Smooth muscle cell (in vitro differentiated cells): ENCODE results near the gene ZNF292. TPM values are rescaled to one million over a fixed set of nuclear protein-coding genes. Genes with fewer than 3 reads are reported as not detected.
A peak's percentile ranks its signal among the peaks of the same experiment; 100 is the strongest.

Experiments
- DNase-seq: peaks from one replicate; lab custom pipeline; 2025; ENCODE audit not compliant: unreplicated experiment; lab: John Stamatoyannopoulos, UW
- H2AFZ ChIP-seq: fragments of 200-600 bp; sonication (generic); 2 replicates; pipeline ENCODE4 v1.6.0; 2016; ENCODE audit warnings: antibody characterized with exemption, low read depth, mild to moderate bottlenecking
- H3F3A ChIP-seq: fragments of 200-600 bp; sonication (generic); 2 replicates; pipeline ENCODE4 v1.6.0; 2017; ENCODE audit warnings: antibody characterized with exemption, low read depth
- H3K27ac ChIP-seq: fragments of 200-600 bp; sonication (generic); 2 replicates; pipeline ENCODE4 v1.5.1; 2016; ENCODE audit warnings: low read depth, mild to moderate bottlenecking
- H3K27me3 ChIP-seq: fragments of 200-600 bp; sonication (generic); 2 replicates; pipeline ENCODE4 v1.6.1; 2016; ENCODE audit warnings: low read depth, mild to moderate bottlenecking
- H3K36me3 ChIP-seq: fragments of 200-600 bp; sonication (generic); 2 replicates; pipeline ENCODE4 v1.5.1; 2016; ENCODE audit warnings: low read depth
- H3K4me1 ChIP-seq: fragments of 200-600 bp; sonication (generic); 2 replicates; pipeline ENCODE4 v1.5.1; 2016; ENCODE audit warnings: low read depth
- H3K4me2 ChIP-seq: fragments of 200-600 bp; sonication (generic); 2 replicates; pipeline ENCODE4 v1.6.0; 2016; ENCODE audit warnings: mild to moderate bottlenecking
- H3K4me3 ChIP-seq: fragments of 200-600 bp; sonication (generic); 2 replicates; pipeline ENCODE4 v1.5.1; 2016; ENCODE audit warnings: mild to moderate bottlenecking
- H3K79me2 ChIP-seq: fragments of 200-600 bp; sonication (generic); 2 replicates; pipeline ENCODE4 v1.6.0; 2016; ENCODE audit warnings: low read depth, mild to moderate bottlenecking
- H3K9ac ChIP-seq: fragments of 200-600 bp; sonication (generic); 2 replicates; pipeline ENCODE4 v1.6.0; 2016; ENCODE audit warnings: low read depth
- H3K9me3 ChIP-seq: fragments of 200-600 bp; sonication (generic); replicated peaks from 2 replicates; pipeline ENCODE4 v1.5.1; 2016; ENCODE audit warnings: low read depth
- H4K20me1 ChIP-seq: fragments of 200-600 bp; sonication (generic); 2 replicates; pipeline ENCODE4 v1.6.0; 2016; ENCODE audit warnings: low read depth
- CTCF ChIP-seq: fragments of 200-600 bp; sonication (generic); IDR thresholded peaks from 2 replicates; pipeline ENCODE4 v1.5.1; 2017; ENCODE audit warnings: borderline replicate concordance, mild to moderate bottlenecking, antibody characterized with exemption; ENCODE audit not compliant: insufficient read depth, poor library complexity, severe bottlenecking
- WGBS: methylation state at CpG from one replicate; pipeline ENCODE4 v1.1.7; 2016; ENCODE audit warnings: low lambda C conversion rate; 5-methylcytosine and 5-hydroxymethylcytosine counted together
- polyA plus RNA-seq: library from polyadenylated mRNA; unstranded; fragments of >200 nt; fragmentation: Nextera tagmentation; extraction: Ambion mirVana; gene quantifications from 2 replicates; pipeline ENCODE4 v1.2.1, GENCODE V29; 2016
- total RNA-seq: library from RNA; depleted of rRNA; stranded (reverse); fragments of >200 nt; gene quantifications from 2 replicates; pipeline ENCODE4 v1.2.3, GENCODE V29; 2014

Gene ZNF292
- total and polyA plus RNA-seq, 2 experiments from 2014 or later, result 29.4 to 50.3 TPM

- TF ChIP-seq CTCF, result no peak
Observed at GRCh38 chr6:87276624-87277023, 121.3 kb downstream of the ZNF292 start.

GRCh38 chr6:87277123-87277522 is 121.8 kb downstream of the ZNF292 start:
- no peak for DNase-seq
- no peaks in the 10 kb centered on the region for H3K27me3 ChIP-seq

More at GRCh38 chr6:87276624-87277023, 121.3 kb downstream of the ZNF292 start:
- Histone ChIP-seq H3K9ac (no peak overlapping the region), H4K20me1 (no peaks in the 10 kb centered on the region), H3K4me2 (no peak overlapping the region), H3K4me3 (no peak overlapping the region), H2AFZ (no peak overlapping the region), H3K9me3 (no peaks in the 10 kb centered on the region), H3F3A (no peaks in the 10 kb centered on the region), H3K27ac (no peak overlapping the region), H3K36me3 (no peaks in the 10 kb centered on the region), H3K79me2 (no peaks in the 10 kb centered on the region), H3K27me3 (no peaks in the 10 kb centered on the region), H3K4me1 (no peaks in the 10 kb centered on the region)
- 83% methylated on average over 1 of the region's 1 CpG for WGBS
- no peak for DNase-seq

DNA sequence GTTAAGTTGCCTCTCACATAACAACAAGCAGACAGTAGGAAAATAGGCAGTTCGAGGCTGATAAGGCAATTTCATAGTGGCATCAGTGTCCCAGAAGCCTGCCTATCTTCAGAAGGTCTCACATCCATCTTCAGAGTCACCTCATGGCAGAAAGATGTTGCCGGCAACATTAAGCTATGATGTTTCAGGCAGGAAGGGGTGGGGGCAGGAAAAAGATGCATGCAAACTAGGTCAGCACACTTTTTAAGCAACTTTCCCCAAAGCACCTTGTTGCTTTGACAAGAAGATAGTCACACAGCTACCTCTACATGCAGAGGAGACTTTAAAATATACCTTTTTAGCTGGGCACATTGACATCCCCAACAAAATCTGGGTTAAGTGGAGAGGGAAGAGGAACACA is 123.8 kb downstream of the ZNF292 start:
- no peak for DNase-seq
- H3K9me3 ChIP-seq, result no peaks in the 10 kb centered on the region
- H3F3A ChIP-seq, result no peaks in the 10 kb centered on the region
- 80% methylated on average over 2 of the region's 2 CpGs for WGBS
- H3K4me1 ChIP-seq, result no peaks in the 10 kb centered on the region
- TF ChIP-seq CTCF, result no peak
- no peak overlapping the region for H3K9ac ChIP-seq
- no peak overlapping the region for H3K27ac ChIP-seq
- no peaks in the 10 kb centered on the region for H4K20me1 ChIP-seq
- H3K4me3 ChIP-seq, result no peak overlapping the region
- no peaks in the 10 kb centered on the region for H3K36me3 ChIP-seq
- H3K4me2 ChIP-seq, result no peak overlapping the region
- no peaks in the 10 kb centered on the region for H3K27me3 ChIP-seq
- no peak overlapping the region for H2AFZ ChIP-seq
- H3K79me2 ChIP-seq, result no peaks in the 10 kb centered on the region

More at GRCh38 chr6:87277123-87277522, 121.8 kb downstream of the ZNF292 start:
- peak; percentile 21 for TF ChIP-seq CTCF
- no peaks in the 10 kb centered on the region for H3K36me3 ChIP-seq
- no peaks in the 10 kb centered on the region for H3F3A ChIP-seq
- no peaks in the 10 kb centered on the region for H3K79me2 ChIP-seq
- H3K27ac ChIP-seq, result no peak overlapping the region
- no peak overlapping the region for H3K4me3 ChIP-seq
- H2AFZ ChIP-seq, result no peak overlapping the region
- H3K4me2 ChIP-seq, result no peak overlapping the region
- H3K9me3 ChIP-seq, result no peaks in the 10 kb centered on the region
- H4K20me1 ChIP-seq, result no peaks in the 10 kb centered on the region
- no peak overlapping the region for H3K9ac ChIP-seq
- no peaks in the 10 kb centered on the region for H3K4me1 ChIP-seq

- Histone ChIP-seq H3K4me1 (no peaks in the 10 kb centered on the region), H3K27ac (no peak overlapping the region), H3K27me3 (no peaks in the 10 kb centered on the region), H3K4me3 (no peak overlapping the region), H3K9me3 (no peaks in the 10 kb centered on the region), H3F3A (no peaks in the 10 kb centered on the region), H2AFZ (no peak overlapping the region), H3K36me3 (no peaks in the 10 kb centered on the region), H4K20me1 (no peaks in the 10 kb centered on the region), H3K9ac (no peak overlapping the region), H3K4me2 (no peak overlapping the region), H3K79me2 (no peaks in the 10 kb centered on the region)
- DNase-seq, result no peak
- no peak for TF ChIP-seq CTCF
- WGBS, result 72% methylated on average over 1 of the region's 1 CpG
Observed at GRCh38 chr6:87281426-87281825, 126.1 kb downstream of the ZNF292 start.
